HAP-1 (cell line): ENCODE results near the gene GPX5.
"Not testable (repeated sequence)": the region's sequence is repeated elsewhere in the genome, so short reads cannot be mapped to it uniquely, and the experiment has no call there.

Experiments
- DNase-seq, 2 experiments: peaks; one replicate each; pipeline ENCODE4 v3.0.0-alpha.2; 2016 to 2020; ENCODE audit warnings: low spot score in 2 of 2
- H3K27me3 ChIP-seq: fragments of 250-450 bp; sonication (Bioruptor Pico); 2 replicates; pipeline ENCODE4 v1.5.1; 2020; ENCODE audit warnings: low read depth, mild to moderate bottlenecking, moderate library complexity
- H3K36me3 ChIP-seq: fragments of 250-450 bp; sonication (Bioruptor Pico); replicated peaks from 2 replicates; pipeline ENCODE4 v1.5.1; 2020; ENCODE audit warnings: mild to moderate bottlenecking
- H3K4me1 ChIP-seq: fragments of 250-450 bp; sonication (Bioruptor Pico); 2 replicates; pipeline ENCODE4 v1.5.1; 2020; ENCODE audit warnings: mild to moderate bottlenecking
- H3K4me3 ChIP-seq: fragments of 250-450 bp; sonication (Bioruptor Pico); 2 replicates; pipeline ENCODE4 v1.5.1; 2020; ENCODE audit warnings: mild to moderate bottlenecking, moderate library complexity
- H3K9me3 ChIP-seq: fragments of 250-450 bp; sonication (Bioruptor Pico); 2 replicates; pipeline ENCODE4 v1.5.1; 2020; ENCODE audit warnings: mild to moderate bottlenecking, moderate library complexity
- in situ Hi-C: fragments of 300-500 bp; cut with MboI; formaldehyde crosslinking; loops from 3 replicates; pipeline ENCODE4 v1.14.3; 2020; ENCODE audit warnings: low sequenced_read_pairs, inconsistent platforms, mixed read lengths

GPX5 gene

GRCh38 chr6:28497893-28498292, 27.8 kb upstream of the GPX5 start:
- Histone ChIP-seq H3K4me1 (peaks cover 6% of the 10 kb centered on the region; the same call in 1 of the 2 replicates), H3K9me3 (no peaks in the 10 kb centered on the region), H3K4me3 (no peak overlapping the region), H3K27me3 (no peaks in the 10 kb centered on the region), H3K36me3 (no peaks in the 10 kb centered on the region)
- in situ Hi-C loops = no loop called here
- DNase-seq = peak in 1 of 2 experiments; percentile 34

- in situ Hi-C loops = no loop called here
- peaks cover 6% of the 10 kb centered on the region; the same call in 1 of the 2 replicates for H3K4me1 ChIP-seq
- H3K36me3 ChIP-seq = no peaks in the 10 kb centered on the region
- H3K27me3 ChIP-seq = no peaks in the 10 kb centered on the region
- H3K4me3 ChIP-seq = no peak overlapping the region
- no peaks in the 10 kb centered on the region for H3K9me3 ChIP-seq
- DNase-seq = no peak
Observed at GRCh38 chr6:28501259-28501658, 24.4 kb upstream of the GPX5 start.

- H3K36me3 ChIP-seq, in situ Hi-C loops, H3K4me3 ChIP-seq, H3K9me3 ChIP-seq, H3K27me3 ChIP-seq, DNase-seq: not testable (repeated sequence)
- H3K4me1 ChIP-seq = peaks cover 13% of the 10 kb centered on the region
Observed at GRCh38 chr6:28502136-28502535, 23.5 kb upstream of the GPX5 start.

GRCh38 chr6:28502709-28503305, 22.9 kb upstream of the GPX5 start:
- DNase-seq, H3K4me3 ChIP-seq, H3K9me3 ChIP-seq, H3K27me3 ChIP-seq, H3K36me3 ChIP-seq, in situ Hi-C loops: not testable (repeated sequence)
- H3K4me1 ChIP-seq = peaks cover 13% of the 10 kb centered on the region

GRCh38 chr6:28505733-28506132, 19.9 kb upstream of the GPX5 start:
- Histone ChIP-seq H3K36me3 (no peaks in the 10 kb centered on the region), H3K4me3 (no peak overlapping the region), H3K27me3 (no peaks in the 10 kb centered on the region), H3K4me1 (peaks cover 9% of the 10 kb centered on the region), H3K9me3 (no peaks in the 10 kb centered on the region)
- DNase-seq = no peak
- in situ Hi-C loops = no loop called here

GRCh38 chr6:28506807-28507475, 18.7 kb upstream of the GPX5 start:
- DNase-seq = peak in 1 of 2 experiments; percentile 62
- Histone ChIP-seq H3K4me1 (peaks cover 9% of the 10 kb centered on the region), H3K4me3 (no peak overlapping the region)

GRCh38 chr6:28511628-28512300, 13.9 kb upstream of the GPX5 start:
- Histone ChIP-seq H3K36me3 (no peaks in the 10 kb centered on the region), H3K4me3 (no peak overlapping the region), H3K27me3 (peaks cover 7% of the 10 kb centered on the region; the same call in 1 of the 2 replicates), H3K4me1 (peaks cover 6% of the 10 kb centered on the region), H3K9me3 (no peaks in the 10 kb centered on the region)
- in situ Hi-C loops = no loop called here
- no peak for DNase-seq

More at GRCh38 chr6:28506807-28507475, 18.7 kb upstream of the GPX5 start:
- Histone ChIP-seq H3K9me3 (no peaks in the 10 kb centered on the region), H3K27me3 (no peaks in the 10 kb centered on the region), H3K36me3 (no peaks in the 10 kb centered on the region)
- in situ Hi-C loops = no loop called here

- H3K4me1 ChIP-seq, H3K36me3 ChIP-seq, H3K27me3 ChIP-seq, in situ Hi-C loops, H3K9me3 ChIP-seq, H3K4me3 ChIP-seq, DNase-seq: not testable (repeated sequence)
Observed at GRCh38 chr6:28512387-28512786, 13.3 kb upstream of the GPX5 start.

GRCh38 chr6:28515676-28516075, 10.0 kb upstream of the GPX5 start, which contains the start of gene GPX6:
GPX6 (minus strand) TSS chr6:28515793; CDS start chr6:28515743, 50 bp downstream.
- Histone ChIP-seq H3K9me3 (no peaks in the 10 kb centered on the region), H3K27me3 (peaks cover 10% of the 10 kb centered on the region; the same call in 1 of the 2 replicates), H3K4me3 (no peak within 1 kb of the TSS), H3K36me3 (no peaks in the 10 kb centered on the region), H3K4me1 (no peaks in the 10 kb centered on the region)
- DNase-seq = no peak
- in situ Hi-C loops = no loop called here

GRCh38 chr6:28517964-28518363, 7.7 kb upstream of the GPX5 start:
- no peaks in the 10 kb centered on the region for H3K9me3 ChIP-seq
- DNase-seq = no peak
- H3K4me1 ChIP-seq = no peaks in the 10 kb centered on the region
- peaks cover 10% of the 10 kb centered on the region; the same call in 1 of the 2 replicates for H3K27me3 ChIP-seq
- no peak overlapping the region for H3K4me3 ChIP-seq
- H3K36me3 ChIP-seq = no peaks in the 10 kb centered on the region
- in situ Hi-C loops = no loop called here

- H3K27me3 ChIP-seq = peaks cover 15% of the 10 kb centered on the region; the same call in 1 of the 2 replicates
- H3K4me1 ChIP-seq = no peaks in the 10 kb centered on the region
- in situ Hi-C loops = no loop called here
- H3K9me3 ChIP-seq = no peaks in the 10 kb centered on the region
- no peaks in the 10 kb centered on the region for H3K36me3 ChIP-seq
- H3K4me3 ChIP-seq = no peak overlapping the region
- no peak for DNase-seq
Observed at GRCh38 chr6:28522594-28523240, 3.0 kb upstream of the GPX5 start.

GRCh38 chr6:28523241-28523622, 2.4 kb upstream of the GPX5 start:
- no peaks in the 10 kb centered on the region for H3K4me1 ChIP-seq
- in situ Hi-C loops = no loop called here
- H3K36me3 ChIP-seq = no peaks in the 10 kb centered on the region
- no peaks in the 10 kb centered on the region for H3K9me3 ChIP-seq
- peaks cover 16% of the 10 kb centered on the region; the same call in 1 of the 2 replicates for H3K27me3 ChIP-seq
- H3K4me3 ChIP-seq = no peak overlapping the region
- DNase-seq = no peak

- H3K27me3 ChIP-seq = peaks cover 9% of the 10 kb centered on the region; the same call in 1 of the 2 replicates
- in situ Hi-C loops = no loop called here
- no peaks in the 10 kb centered on the region for H3K9me3 ChIP-seq
Observed at GRCh38 chr6:28530777-28531176, 5.1 kb downstream of the GPX5 start.

More at GRCh38 chr6:28530777-28531176, 5.1 kb downstream of the GPX5 start:
- no peak for DNase-seq
- H3K36me3 ChIP-seq = no peaks in the 10 kb centered on the region
- H3K4me1 ChIP-seq = no peaks in the 10 kb centered on the region
- H3K4me3 ChIP-seq = no peak overlapping the region
